Fibroblast of mammary gland (primary cell): ENCODE data around the gene SNUPN.

Experiments used
- DNase-seq: peaks from one replicate; pipeline ENCODE4 v3.0.0-alpha.2; 2010; ENCODE audit warnings: low read depth
- H3K4me3 ChIP-seq: 2 replicates; pipeline ENCODE4 v1.5.1; 2011; ENCODE audit warnings: low read depth, mild to moderate bottlenecking, low read length, moderate library complexity; ENCODE audit not compliant: control insufficient read depth
- CTCF ChIP-seq: conservative IDR thresholded peaks from 2 replicates; pipeline ENCODE4 v1.5.1; 2011; ENCODE audit warnings: low read depth, low read length, inconsistent platforms; ENCODE audit not compliant: control insufficient read depth, insufficient read depth

SNUPN gene

DNA sequence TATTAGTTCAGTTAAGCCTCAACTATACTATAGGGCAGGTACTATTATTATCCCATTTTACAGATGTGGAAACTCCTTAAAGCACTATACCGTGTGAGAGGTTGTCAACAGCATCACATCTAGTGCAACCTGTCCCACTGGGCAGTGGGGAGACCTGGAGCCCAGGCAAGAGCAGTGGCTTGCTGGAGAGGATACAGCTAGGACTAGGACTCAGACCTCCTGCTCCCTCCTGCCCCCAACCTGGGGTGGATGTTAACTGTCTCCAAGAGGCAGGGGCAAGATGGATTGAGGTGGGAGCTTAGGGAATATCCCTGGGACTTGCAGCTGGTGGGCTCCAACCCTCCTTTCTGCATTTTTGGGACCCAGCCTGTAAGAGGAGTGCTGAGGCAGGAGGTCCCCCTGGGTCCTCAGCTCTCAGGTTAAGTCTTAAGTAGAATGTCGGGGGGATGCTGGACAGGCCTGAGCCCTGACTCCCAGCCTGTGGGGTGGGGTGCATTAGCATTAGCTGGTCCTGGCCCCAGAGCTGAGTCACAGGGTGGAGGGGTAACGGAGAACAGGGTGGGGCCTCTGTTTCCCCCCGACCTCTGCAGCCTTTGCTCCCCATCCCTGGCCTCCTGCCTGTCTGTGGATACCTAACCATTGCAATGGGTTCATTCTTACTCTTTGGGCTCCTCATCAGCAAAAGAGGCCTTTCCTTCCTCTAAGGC lies 28.8 kb upstream of the SNUPN start:
- no peak for TF ChIP-seq CTCF
- no peak overlapping the region for H3K4me3 ChIP-seq
- DNase-seq, result no peak

DNA sequence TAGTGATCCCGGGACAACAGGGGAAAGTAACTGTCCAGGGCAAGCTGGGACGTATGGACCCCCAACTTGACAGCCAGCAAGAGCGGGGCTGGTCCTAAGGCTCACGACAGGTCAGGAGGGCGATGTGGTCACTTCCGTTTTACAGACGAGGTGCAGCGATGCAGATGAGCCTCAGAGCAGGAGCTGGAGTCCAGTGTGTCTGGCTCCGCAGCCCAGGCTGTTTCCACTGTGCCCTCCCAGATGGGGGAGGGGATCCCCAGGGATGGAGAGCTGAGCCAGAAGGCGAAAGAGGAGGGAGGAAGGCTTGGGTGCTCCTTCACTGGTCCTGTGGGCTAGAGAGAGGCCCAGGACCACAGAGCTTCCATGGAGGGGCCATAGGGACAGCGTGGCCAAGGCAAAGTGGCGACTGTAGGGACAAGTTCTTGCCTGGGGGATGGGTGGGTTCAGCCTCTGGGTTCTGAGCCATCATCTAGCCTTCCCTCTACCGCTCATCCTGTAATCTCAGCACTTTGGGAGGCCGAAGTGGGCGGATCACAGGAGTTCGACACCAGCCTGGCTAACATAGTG lies 27.9 kb upstream of the SNUPN start:
- H3K4me3 ChIP-seq, result no peak overlapping the region
- DNase-seq, result no peak
- no peak for TF ChIP-seq CTCF

DNA sequence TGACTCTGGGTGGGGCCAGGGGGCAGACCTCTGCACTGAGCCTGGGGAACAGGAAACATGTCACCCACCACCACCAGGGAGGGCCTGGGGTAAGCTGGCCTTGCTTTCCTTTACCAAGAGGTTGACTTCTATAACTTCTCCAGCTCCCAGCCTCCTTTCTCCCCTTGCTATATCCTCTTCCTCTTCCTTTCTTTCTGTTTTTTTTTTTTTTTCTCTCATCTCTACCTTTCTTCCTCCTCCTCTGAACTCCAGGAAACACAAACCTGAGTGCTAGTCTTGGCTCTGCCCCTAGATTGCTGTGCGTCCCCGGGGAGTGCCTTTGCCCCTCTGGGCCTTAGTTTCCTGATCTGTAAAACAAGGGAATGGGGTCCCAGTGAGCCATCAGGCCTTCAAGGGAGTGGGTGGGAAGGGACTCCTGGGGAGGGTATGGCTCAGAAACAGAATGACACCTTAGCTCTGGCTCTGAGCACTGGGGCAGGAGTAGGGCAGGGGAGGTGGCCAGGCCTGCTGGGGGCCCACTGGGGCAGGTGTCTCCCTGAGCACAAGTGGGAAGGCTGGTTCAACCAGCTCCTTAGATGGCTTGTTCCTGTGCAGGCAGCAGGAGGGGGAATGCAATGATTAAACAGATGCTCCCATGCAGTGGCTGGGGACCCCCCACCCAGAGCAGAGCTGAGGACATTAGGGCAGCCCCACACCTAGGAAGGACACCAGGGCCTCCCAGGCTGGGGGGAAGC lies 26.5 kb upstream of the SNUPN start:
- no peak for DNase-seq
- no peak for TF ChIP-seq CTCF
- H3K4me3 ChIP-seq, result peak overlapping the region; percentile 86

GRCh38 chr15:75650908-75651809 lies 25.6 kb upstream of the SNUPN start:
- TF ChIP-seq CTCF, result no peak
- peak overlapping the region; percentile 86 for H3K4me3 ChIP-seq
- DNase-seq, result peak; percentile 55

DNA sequence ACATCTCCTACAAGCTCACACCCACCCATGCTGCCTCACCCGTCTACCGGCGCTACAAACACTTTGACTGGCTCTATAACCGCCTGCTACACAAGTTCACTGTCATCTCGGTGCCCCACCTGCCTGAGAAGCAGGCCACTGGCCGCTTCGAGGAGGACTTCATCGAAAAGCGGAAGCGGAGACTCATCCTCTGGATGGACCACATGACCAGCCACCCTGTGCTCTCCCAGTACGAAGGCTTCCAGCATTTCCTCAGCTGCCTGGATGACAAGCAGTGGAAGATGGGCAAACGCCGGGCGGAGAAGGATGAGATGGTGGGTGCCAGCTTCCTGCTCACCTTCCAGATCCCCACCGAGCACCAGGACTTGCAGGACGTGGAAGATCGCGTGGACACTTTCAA lies 24.3 kb upstream of the SNUPN start:
- peak; percentile 44 for DNase-seq
- H3K4me3 ChIP-seq, result peak overlapping the region; percentile 86
- TF ChIP-seq CTCF, result no peak

GRCh38 chr15:75649045-75649761 lies 23.7 kb upstream of the SNUPN start:
- DNase-seq, result no peak
- peak overlapping the region; percentile 86 for H3K4me3 ChIP-seq
- no peak for TF ChIP-seq CTCF
